ENCODE measurements around the gene ZDHHC22. TPM values are rescaled to one million over a fixed set of nuclear protein-coding genes. Genes with fewer than 3 reads are reported as not detected.
A peak's percentile ranks its signal among the peaks of the same experiment; 100 is the strongest.

The ZDHHC22 gene
- total and polyA plus RNA-seq, 7 donors, result 0.01 to 0.04 TPM; not detected in 5

GRCh38 chr14:77113644-77114043 lies 27.9 kb downstream of the ZDHHC22 start:
- H3K4me3 ChIP-seq, result no peak overlapping the region
- peaks cover 8 to 90% of the 10 kb centered on the region in 2 donors for H3K36me3 ChIP-seq (ENCODE audit: insufficient read depth in 1 of 2, low read depth in 1 of 2)
- H3K9me3 ChIP-seq, result no peaks in the 10 kb centered on the region
- ATAC-seq (peak; percentile 71 to 90 (median 82)), DNase-seq (peak; percentile 24 to 63)
- H3K4me1 ChIP-seq, result peaks cover 64% of the 10 kb centered on the region
- TF ChIP-seq CTCF (IDR thresholded peaks at IDR 0.05), result peak; percentile 12
- no peaks in the 10 kb centered on the region for H3K27me3 ChIP-seq (ENCODE audit: insufficient read depth in 3 of 3, low read length in 2 of 3)
- WGBS, 3 donors, result 54 to 83% (median 69%) methylated on average over 11 of the region's 11 CpGs
- intact Hi-C loops (cut with DNase I), result no loop called here
- peak overlapping the region; percentile 76 for H3K27ac ChIP-seq

- intact Hi-C loops (cut with DNase I), result no loop called here
- TF ChIP-seq CTCF (IDR thresholded peaks at IDR 0.05), result no peak
- Histone ChIP-seq H3K27ac (peak overlapping the region; percentile 72), H3K27me3 (ENCODE audit: insufficient read depth in 3 of 3, low read length in 2 of 3) (no peaks in the 10 kb centered on the region), H3K4me1 (peaks cover 60% of the 10 kb centered on the region), H3K9me3 (no peaks in the 10 kb centered on the region), H3K4me3 (no peak overlapping the region), H3K36me3 (ENCODE audit: insufficient read depth in 1 of 2, low read depth in 1 of 2) (peaks cover 8 to 99% of the 10 kb centered on the region in 2 donors)
- DNase-seq (no peak), ATAC-seq (no peak)
- WGBS, 3 donors, result 44 to 54% (median 47%) methylated on average over 5 of the region's 5 CpGs
Observed at GRCh38 chr14:77111021-77111420, 30.6 kb downstream of the ZDHHC22 start.

- TF ChIP-seq CTCF (IDR thresholded peaks at IDR 0.05), result no peak
- H3K4me1 ChIP-seq, result peaks cover 64% of the 10 kb centered on the region
- ATAC-seq (no peak), DNase-seq (no peak)
- no peak overlapping the region for H3K4me3 ChIP-seq
- H3K36me3 ChIP-seq (ENCODE audit: insufficient read depth in 1 of 2, low read depth in 1 of 2), result peaks cover 8 to 98% of the 10 kb centered on the region in 2 donors
- 60 to 86% (median 85%) methylated on average over 1 of the region's 1 CpG for WGBS, 3 donors
- H3K27ac ChIP-seq, result peak overlapping the region; percentile 72
- H3K27me3 ChIP-seq (ENCODE audit: insufficient read depth in 3 of 3, low read length in 2 of 3), result no peaks in the 10 kb centered on the region
- H3K9me3 ChIP-seq, result no peaks in the 10 kb centered on the region
- intact Hi-C loops (cut with DNase I), result no loop called here
Observed at GRCh38 chr14:77110286-77110685, 31.3 kb downstream of the ZDHHC22 start.

GRCh38 chr14:77109656-77110055 lies 31.9 kb downstream of the ZDHHC22 start:
- no peaks in the 10 kb centered on the region for H3K27me3 ChIP-seq (ENCODE audit: insufficient read depth in 3 of 3, low read length in 2 of 3)
- peak overlapping the region; percentile 3 for H3K27ac ChIP-seq
- peaks cover 8 to 92% of the 10 kb centered on the region in 2 donors for H3K36me3 ChIP-seq (ENCODE audit: insufficient read depth in 1 of 2, low read depth in 1 of 2)
- peaks cover 68% of the 10 kb centered on the region for H3K4me1 ChIP-seq
- no peak overlapping the region for H3K4me3 ChIP-seq
- ATAC-seq (no peak), DNase-seq (no peak)
- intact Hi-C loops (cut with DNase I), result no loop called here
- TF ChIP-seq CTCF (IDR thresholded peaks at IDR 0.05), result no peak
- no peaks in the 10 kb centered on the region for H3K9me3 ChIP-seq
- WGBS, 3 donors, result 63 to 71% (median 67%) methylated on average over 6 of the region's 6 CpGs

- no peak for TF ChIP-seq CTCF (IDR thresholded peaks at IDR 0.05)
- H3K36me3 ChIP-seq (ENCODE audit: insufficient read depth in 1 of 2, low read depth in 1 of 2), result peaks cover 4 to 83% of the 10 kb centered on the region in 2 donors
- peak overlapping the region; percentile 3 for H3K27ac ChIP-seq
- 42 to 60% (median 44%) methylated on average over 2 of the region's 2 CpGs for WGBS, 3 donors
- peaks cover 70% of the 10 kb centered on the region for H3K4me1 ChIP-seq
- ATAC-seq (no peak), DNase-seq (no peak)
- intact Hi-C loops (cut with DNase I), result no loop called here
- H3K4me3 ChIP-seq, result no peak overlapping the region
- H3K9me3 ChIP-seq, result no peaks in the 10 kb centered on the region
- no peaks in the 10 kb centered on the region for H3K27me3 ChIP-seq (ENCODE audit: insufficient read depth in 3 of 3, low read length in 2 of 3)
Observed at GRCh38 chr14:77108753-77109152, 32.8 kb downstream of the ZDHHC22 start.

All from psoas muscle (tissue), 8 donors.